ENCODE results near the gene TGM6. TPM values are rescaled to one million over a fixed set of nuclear protein-coding genes. Genes with fewer than 3 reads are reported as not detected.

The TGM6 gene
- total RNA-seq, 1 donor from 2014 or later = not detected

DNA sequence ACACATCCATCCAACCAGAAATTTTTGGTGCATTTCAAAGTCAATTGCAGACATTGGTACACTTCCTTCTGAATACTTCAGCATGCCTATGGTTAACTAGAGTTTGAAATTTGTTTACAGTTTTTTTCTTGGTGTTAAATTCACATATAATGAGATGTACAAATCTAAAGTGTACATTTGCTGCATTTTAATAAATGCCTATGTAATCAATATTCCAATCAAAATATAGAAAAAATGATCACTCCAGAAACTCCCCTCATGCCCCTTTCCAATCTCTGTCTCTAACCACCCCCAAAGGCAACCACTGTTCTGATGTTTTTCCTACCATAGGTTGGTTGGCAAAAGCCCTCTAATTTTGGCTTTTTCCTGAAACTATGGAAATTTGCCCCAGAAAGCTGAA, 7.6 kb upstream of the TGM6 start:
- H3K4me1 Mint-ChIP-seq = no peaks in the 10 kb centered on the region
- no peak overlapping the region for H3K4me3 Mint-ChIP-seq
- TF ChIP-seq CTCF (conservative IDR thresholded peaks at IDR 0.05) = no peak
- H3K9me3 Mint-ChIP-seq = peaks cover 5% of the 10 kb centered on the region
- H3K27ac Mint-ChIP-seq (ENCODE audit: unreplicated experiment) = no peak overlapping the region
- H3K27me3 Mint-ChIP-seq (ENCODE audit: low read depth) = peaks cover 28% of the 10 kb centered on the region
- peaks cover 2% of the 10 kb centered on the region for H3K36me3 Mint-ChIP-seq (ENCODE audit: low read depth)
- DNase-seq (ENCODE audit: low read depth, low spot score) = no peak

- H3K27ac Mint-ChIP-seq (ENCODE audit: unreplicated experiment) = no peak overlapping the region
- H3K27me3 Mint-ChIP-seq (ENCODE audit: low read depth) = peaks cover 24% of the 10 kb centered on the region
- no peak for TF ChIP-seq CTCF (conservative IDR thresholded peaks at IDR 0.05)
- H3K36me3 Mint-ChIP-seq (ENCODE audit: low read depth) = peaks cover 2% of the 10 kb centered on the region
- H3K4me1 Mint-ChIP-seq = no peaks in the 10 kb centered on the region
- no peak for DNase-seq (ENCODE audit: low read depth, low spot score)
- H3K4me3 Mint-ChIP-seq = no peak overlapping the region
- H3K9me3 Mint-ChIP-seq = peaks cover 2% of the 10 kb centered on the region
These were observed 6.2 kb upstream of the TGM6 start for GRCh38 chr20:2374346-2375125.

DNA sequence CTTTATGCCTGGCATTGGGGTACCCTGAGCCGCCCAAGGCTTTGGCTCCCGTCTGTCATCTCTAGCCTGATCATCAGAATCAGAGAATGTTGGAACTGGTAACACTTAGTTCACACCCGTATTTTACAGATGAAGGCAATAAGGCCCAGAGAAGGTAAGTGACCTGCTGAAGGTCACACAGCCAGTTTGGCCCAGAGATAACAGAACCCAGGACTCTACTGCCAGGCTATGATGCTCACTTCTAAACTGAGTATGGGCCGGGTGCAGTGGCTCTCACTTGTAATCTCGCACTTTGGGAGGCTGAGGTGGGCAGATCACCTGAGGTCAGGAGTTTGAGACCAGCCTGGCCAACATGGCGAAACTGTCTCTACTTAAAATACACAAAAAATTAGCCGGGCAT, 1.8 kb upstream of the TGM6 start:
- Mint-ChIP-seq H3K27ac (ENCODE audit: unreplicated experiment) (no peak overlapping the region), H3K4me1 (no peaks in the 10 kb centered on the region), H3K9me3 (no peaks in the 10 kb centered on the region), H3K4me3 (no peak overlapping the region), H3K27me3 (ENCODE audit: low read depth) (peaks cover 2% of the 10 kb centered on the region), H3K36me3 (ENCODE audit: low read depth) (no peaks in the 10 kb centered on the region)
- DNase-seq (ENCODE audit: low read depth, low spot score) = no peak
- TF ChIP-seq CTCF (conservative IDR thresholded peaks at IDR 0.05) = no peak

DNA sequence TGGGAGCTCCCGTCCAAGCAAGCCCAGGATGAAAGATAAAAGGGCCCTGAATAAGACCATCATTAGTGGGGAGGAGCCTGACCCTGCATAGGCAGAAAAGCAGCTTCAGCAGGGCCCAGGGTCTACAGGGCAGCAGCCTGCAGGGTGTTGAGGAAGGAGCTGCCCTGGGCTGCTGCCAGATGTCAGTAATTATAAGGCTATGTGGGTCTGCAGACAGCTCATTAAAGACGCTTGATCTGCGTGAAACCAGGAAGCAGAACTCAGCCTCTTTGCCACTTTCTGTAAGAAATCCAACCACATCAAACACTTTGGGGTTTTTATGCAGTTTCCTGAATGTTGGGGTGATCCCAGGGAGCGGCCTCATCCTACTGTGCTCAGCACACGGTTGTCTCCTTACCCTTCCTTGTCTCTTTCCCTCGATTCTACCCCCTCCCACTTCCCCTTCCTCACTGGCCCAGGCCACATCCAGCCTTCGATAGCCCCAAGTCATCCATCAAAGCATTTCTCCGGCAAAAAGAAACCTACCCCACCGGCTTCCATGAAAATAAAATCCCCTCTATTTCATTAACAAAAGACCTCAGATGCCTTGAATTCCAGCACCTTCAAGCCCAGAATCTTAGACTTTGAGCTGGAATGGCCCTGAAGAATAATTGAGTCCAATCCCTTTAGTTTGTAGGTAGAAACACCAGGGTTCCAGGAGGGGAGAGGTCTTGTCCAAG, 1.0 kb upstream of the TGM6 start:
- Mint-ChIP-seq H3K4me3 (no peak overlapping the region), H3K36me3 (ENCODE audit: low read depth) (no peaks in the 10 kb centered on the region), H3K4me1 (no peaks in the 10 kb centered on the region), H3K9me3 (no peaks in the 10 kb centered on the region), H3K27me3 (ENCODE audit: low read depth) (peaks cover 7% of the 10 kb centered on the region), H3K27ac (ENCODE audit: unreplicated experiment) (no peak overlapping the region)
- no peak for TF ChIP-seq CTCF (conservative IDR thresholded peaks at IDR 0.05)
- DNase-seq (ENCODE audit: low read depth, low spot score) = no peak

DNA sequence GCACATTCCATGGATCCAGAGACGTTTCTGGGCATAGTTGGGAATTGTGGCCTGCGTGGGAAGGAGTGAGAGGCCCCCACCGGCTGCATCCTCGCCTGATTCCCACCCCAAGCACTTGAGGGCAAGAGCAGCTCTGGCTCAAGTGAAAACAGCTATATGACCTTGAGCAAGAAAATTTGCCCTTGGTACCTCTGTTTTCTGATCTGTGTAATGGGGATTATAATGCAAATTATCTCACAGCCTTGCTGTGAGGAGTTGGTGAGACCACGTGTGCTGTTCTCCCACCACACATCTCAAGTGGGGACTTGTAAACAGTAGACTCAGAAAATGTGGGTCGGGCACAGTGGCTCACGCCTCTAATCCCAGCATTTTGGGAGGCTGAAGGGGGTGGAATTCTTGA, 602 bp downstream of the TGM6 start:
- H3K9me3 Mint-ChIP-seq = no peaks in the 10 kb centered on the region
- no peak overlapping the region for H3K27ac Mint-ChIP-seq (ENCODE audit: unreplicated experiment)
- H3K4me3 Mint-ChIP-seq = no peak overlapping the region
- H3K36me3 Mint-ChIP-seq (ENCODE audit: low read depth) = no peaks in the 10 kb centered on the region
- H3K4me1 Mint-ChIP-seq = no peaks in the 10 kb centered on the region
- DNase-seq (ENCODE audit: low read depth, low spot score) = no peak
- no peak for TF ChIP-seq CTCF (conservative IDR thresholded peaks at IDR 0.05)
- peaks cover 6% of the 10 kb centered on the region for H3K27me3 Mint-ChIP-seq (ENCODE audit: low read depth)

Data from neural crest cell (in vitro differentiated cells).